Liver (tissue), 2 donors: ENCODE data around the gene TUBB4B.

Experiments
- GABPA ChIP-seq, 2 donors: IDR thresholded peaks in 1 of 2; conservative IDR thresholded peaks in 1 of 2; 2 replicates each; pipeline ENCODE4 v1.6.1; 2016; ENCODE audit warnings: antibody characterized with exemption in 2 of 2, mild to moderate bottlenecking in 1 of 2, moderate library complexity in 1 of 2
- HNF4A ChIP-seq, 2 donors: conservative IDR thresholded peaks; 2 replicates each; pipeline ENCODE4 v1.6.1; 2016; ENCODE audit warnings: antibody characterized with exemption in 2 of 2, mild to moderate bottlenecking in 2 of 2
- TAF1 ChIP-seq: conservative IDR thresholded peaks from 2 replicates; pipeline ENCODE4 v1.6.1; 2016; ENCODE audit warnings: antibody characterized with exemption, mild to moderate bottlenecking
- donor health status: healthy.

DNA sequence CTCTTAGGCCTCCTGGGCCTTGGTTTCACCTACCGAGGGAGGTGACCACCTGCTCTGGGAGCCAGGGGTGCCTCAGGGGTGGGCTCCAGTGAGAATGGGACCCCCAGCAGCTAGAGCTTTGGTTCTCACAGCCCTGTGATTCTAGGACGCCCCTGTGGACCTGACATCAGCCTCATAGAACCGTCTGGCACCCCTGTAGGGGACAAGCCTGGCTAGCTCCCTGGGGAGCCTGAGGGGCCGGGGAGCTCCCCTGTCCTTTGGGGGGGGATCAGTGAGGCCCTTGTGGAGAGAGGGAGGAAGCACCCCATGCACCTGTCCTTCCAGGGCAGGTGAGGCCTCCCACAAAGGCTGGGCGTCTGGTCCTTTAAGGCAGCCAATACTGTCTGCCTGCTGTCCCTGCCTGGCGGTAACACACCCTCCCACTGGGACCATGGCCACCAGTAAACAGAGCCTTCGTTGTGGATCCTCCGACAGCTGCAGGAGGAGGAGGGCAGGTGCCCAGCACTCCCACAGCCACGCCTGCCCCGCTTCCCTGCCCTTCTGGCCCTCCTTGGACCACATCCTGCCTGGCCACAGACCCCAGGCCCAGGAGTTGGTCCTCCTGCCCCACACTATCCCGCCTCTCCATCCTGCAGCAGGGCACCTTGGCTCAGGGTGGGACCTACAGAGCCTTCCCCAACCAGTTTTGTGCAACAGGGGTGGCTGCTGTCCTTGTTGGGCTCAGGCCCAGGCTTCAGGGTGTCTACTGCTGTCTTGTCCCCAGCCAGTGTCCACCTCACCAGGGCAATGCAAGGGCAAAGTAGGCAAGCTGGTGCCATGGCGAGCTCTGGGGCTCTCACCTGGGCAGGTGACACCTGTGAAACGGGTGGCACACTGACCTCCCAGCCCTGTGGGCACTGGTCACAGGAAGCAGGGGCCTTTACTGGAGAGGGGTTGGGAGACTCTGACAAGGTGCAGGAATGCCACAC is 3.0 kb upstream of the TUBB4B start:
- TF ChIP-seq GABPA (IDR thresholded peaks at IDR 0.05 in 1 of 2, conservative IDR thresholded peaks at IDR 0.05 in 1 of 2) (no peak), TAF1 (no peak), HNF4A (conservative IDR thresholded peaks at IDR 0.05) (no peak)
